Gastroesophageal sphincter (tissue), 3 donors: ENCODE measurements around the gene DGUOK.

Experiments used
- EP300 ChIP-seq: sonication (generic); formaldehyde crosslinking; IDR thresholded peaks from one replicate; pipeline ENCODE4 v1.6.1; 2017; ENCODE audit warnings: antibody characterized with exemption, mild to moderate bottlenecking
- POLR2A ChIP-seq, 2 donors: fragments of 450-650 bp; IDR thresholded peaks; one replicate each; pipeline ENCODE4 v1.6.1; 2017; ENCODE audit warnings: antibody characterized with exemption in 2 of 2, mild to moderate bottlenecking in 2 of 2, moderate library complexity in 1 of 2
- TF ChIP-seq, protein P1 (sequence below), 4 experiments: fragments of 200-600 bp in 2 of 4; fragments of 450-650 bp in 2 of 4; sonication (generic) in 1 of 4; IDR thresholded peaks; one replicate each; pipeline ENCODE4 v1.5.1; 2017 to 2019; ENCODE audit warnings: antibody characterized with exemption in 4 of 4, mild to moderate bottlenecking in 2 of 4, moderate library complexity in 2 of 4

- TF ChIP-seq, protein P1, sequence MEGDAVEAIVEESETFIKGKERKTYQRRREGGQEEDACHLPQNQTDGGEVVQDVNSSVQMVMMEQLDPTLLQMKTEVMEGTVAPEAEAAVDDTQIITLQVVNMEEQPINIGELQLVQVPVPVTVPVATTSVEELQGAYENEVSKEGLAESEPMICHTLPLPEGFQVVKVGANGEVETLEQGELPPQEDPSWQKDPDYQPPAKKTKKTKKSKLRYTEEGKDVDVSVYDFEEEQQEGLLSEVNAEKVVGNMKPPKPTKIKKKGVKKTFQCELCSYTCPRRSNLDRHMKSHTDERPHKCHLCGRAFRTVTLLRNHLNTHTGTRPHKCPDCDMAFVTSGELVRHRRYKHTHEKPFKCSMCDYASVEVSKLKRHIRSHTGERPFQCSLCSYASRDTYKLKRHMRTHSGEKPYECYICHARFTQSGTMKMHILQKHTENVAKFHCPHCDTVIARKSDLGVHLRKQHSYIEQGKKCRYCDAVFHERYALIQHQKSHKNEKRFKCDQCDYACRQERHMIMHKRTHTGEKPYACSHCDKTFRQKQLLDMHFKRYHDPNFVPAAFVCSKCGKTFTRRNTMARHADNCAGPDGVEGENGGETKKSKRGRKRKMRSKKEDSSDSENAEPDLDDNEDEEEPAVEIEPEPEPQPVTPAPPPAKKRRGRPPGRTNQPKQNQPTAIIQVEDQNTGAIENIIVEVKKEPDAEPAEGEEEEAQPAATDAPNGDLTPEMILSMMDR (IDR thresholded peaks at IDR 0.05), result no peak
- TF ChIP-seq POLR2A (IDR thresholded peaks at IDR 0.05), result no peak
- TF ChIP-seq EP300, result no peak
Observed at GRCh38 chr2:74004212-74005182, 77.8 kb downstream of the DGUOK start.
